ENCODE measurements around the gene GALNT9. TPM values are rescaled to one million over a fixed set of nuclear protein-coding genes. Genes with fewer than 3 reads are reported as not detected.
A peak's percentile ranks its signal among the peaks of the same experiment; 100 is the strongest.

Gene GALNT9
- total and polyA plus RNA-seq, 12 donors = 0.01 to 0.19 TPM; not detected in 10

GRCh38 chr12:132173135-132174014 lies 156.0 kb downstream of the GALNT9 start:
- Histone ChIP-seq H3K27ac (no peak overlapping the region), H3K9me3 (no peaks in the 10 kb centered on the region), H3K36me3 (no peaks in the 10 kb centered on the region), H3K4me3 (no peak overlapping the region), H3K4me1 (no peaks in the 10 kb centered on the region), H3K27me3 (peaks cover 0 to 94% (median 75%) of the 10 kb centered on the region in 7 donors)
- DNase-seq (peak in 1 of 2 donors; percentile 5), ATAC-seq (no peak)
- no peak for TF ChIP-seq CTCF (IDR thresholded peaks at IDR 0.05)
- intact Hi-C loops (cut with DNase I) = no loop called here
- 74 to 79% methylated on average over 35 of the region's 35 CpGs for WGBS, 2 donors

DNA sequence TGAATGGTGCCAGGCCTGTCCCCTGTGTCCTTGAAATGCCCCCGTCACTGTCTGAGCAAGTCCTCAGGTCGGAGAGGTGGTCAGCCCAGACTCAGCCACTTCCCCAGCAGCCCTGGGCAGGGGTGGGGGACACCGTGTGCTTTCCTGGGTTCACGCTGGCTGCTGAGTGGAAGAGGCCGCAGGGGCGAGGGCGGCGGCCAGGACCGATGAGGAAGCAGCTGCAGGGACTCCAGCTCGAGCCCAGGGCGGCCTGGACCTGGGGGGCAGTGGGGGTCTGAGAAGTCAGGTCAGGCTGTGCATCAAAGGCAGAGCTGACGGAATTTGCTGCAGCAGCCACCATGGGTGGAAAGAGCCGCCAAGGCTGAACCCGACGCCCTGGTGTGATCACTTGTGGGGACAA lies 156.8 kb downstream of the GALNT9 start:
- H3K4me1 ChIP-seq = no peaks in the 10 kb centered on the region
- TF ChIP-seq CTCF (IDR thresholded peaks at IDR 0.05) = no peak
- no peaks in the 10 kb centered on the region for H3K36me3 ChIP-seq
- H3K9me3 ChIP-seq = no peaks in the 10 kb centered on the region
- 63 to 64% methylated on average over 15 of the region's 15 CpGs for WGBS, 2 donors
- no peak overlapping the region for H3K27ac ChIP-seq
- ATAC-seq (no peak), DNase-seq (peak in 1 of 2 donors; percentile 4)
- H3K4me3 ChIP-seq = no peak overlapping the region
- H3K27me3 ChIP-seq = peaks cover 0 to 95% (median 73%) of the 10 kb centered on the region in 7 donors
- intact Hi-C loops (cut with DNase I) = no loop called here

DNA sequence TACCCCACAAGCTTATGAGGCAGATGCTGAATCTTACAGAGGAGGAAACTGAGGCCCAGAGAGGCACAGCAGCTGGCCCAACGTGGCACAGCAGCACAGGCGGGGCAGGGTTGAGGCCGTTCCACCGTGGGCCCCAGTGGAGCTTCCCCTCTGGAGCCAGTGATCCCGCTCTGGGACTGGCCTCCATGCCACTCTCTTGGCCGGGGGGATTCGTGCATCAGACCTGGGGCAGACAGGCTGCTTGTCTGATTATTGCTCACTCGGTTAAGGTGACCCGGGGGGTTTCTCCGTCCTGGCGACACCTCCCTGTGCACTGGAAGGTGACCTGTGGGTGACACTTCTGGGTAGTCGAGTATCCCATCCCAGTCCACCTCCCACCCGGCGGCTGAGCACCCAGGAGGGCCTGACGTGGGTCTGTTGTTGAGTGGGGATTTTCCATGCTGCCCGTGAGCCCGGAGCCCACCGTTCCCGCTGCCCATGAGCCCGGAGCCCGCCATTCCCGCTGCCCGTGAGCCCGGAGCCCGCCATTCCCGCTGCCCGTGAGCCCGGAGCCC lies 157.3 kb downstream of the GALNT9 start:
- ATAC-seq = no peak
- no peak for TF ChIP-seq CTCF (IDR thresholded peaks at IDR 0.05)
- intact Hi-C loops (cut with DNase I) = no loop called here
- Histone ChIP-seq H3K27ac (no peak overlapping the region), H3K36me3 (no peaks in the 10 kb centered on the region), H3K4me1 (no peaks in the 10 kb centered on the region), H3K4me3 (no peak overlapping the region), H3K9me3 (no peaks in the 10 kb centered on the region), H3K27me3 (peaks cover 0 to 94% (median 67%) of the 10 kb centered on the region in 7 donors)
- 80 to 83% methylated on average over 25 to 28 of the region's 28 CpGs for WGBS, 2 donors
- DNase-seq = peak in 1 of 2 donors; percentile 7

GRCh38 chr12:132171293-132171967 lies 158.0 kb downstream of the GALNT9 start:
- H3K4me1 ChIP-seq = no peaks in the 10 kb centered on the region
- no peaks in the 10 kb centered on the region for H3K36me3 ChIP-seq
- whole genome bisulfite sequencing, 2 donors = 64 to 71% methylated on average over 24 of the region's 24 CpGs
- peaks cover 0 to 87% (median 61%) of the 10 kb centered on the region in 7 donors for H3K27me3 ChIP-seq
- intact Hi-C loops (cut with DNase I) = no loop called here
- TF ChIP-seq CTCF (IDR thresholded peaks at IDR 0.05) = no peak
- DNase-seq (peak in 1 of 2 donors; percentile 6), ATAC-seq (no peak)
- H3K27ac ChIP-seq = no peak overlapping the region
- H3K4me3 ChIP-seq = no peak overlapping the region
- H3K9me3 ChIP-seq = no peaks in the 10 kb centered on the region

All from heart right ventricle (tissue), 16 donors.